IPS-18a (cell line): ENCODE measurements around the gene UBXN7.
"Not testable (repeated sequence)": the region's sequence is repeated elsewhere in the genome, so short reads cannot be mapped to it uniquely, and the experiment has no call there.

Experiments
- H3K27ac ChIP-seq: one replicate; pipeline ENCODE4 v1.5.1; 2013; ENCODE audit warnings: low read length
- H3K27me3 ChIP-seq: one replicate; pipeline ENCODE4 v1.6.1; 2013; ENCODE audit warnings: mild to moderate bottlenecking, low read length; ENCODE audit not compliant: control insufficient read depth, insufficient read depth
- H3K36me3 ChIP-seq: one replicate; pipeline ENCODE4 v1.6.1; 2013; ENCODE audit warnings: low read depth, low read length; ENCODE audit not compliant: control insufficient read depth
- H3K4me1 ChIP-seq: one replicate; pipeline ENCODE4 v1.6.1; 2013; ENCODE audit warnings: low read depth, low read length; ENCODE audit not compliant: control insufficient read depth
- H3K4me3 ChIP-seq: one replicate; pipeline ENCODE4 v1.5.1; 2013; ENCODE audit warnings: low read length
- H3K9ac ChIP-seq: one replicate; pipeline ENCODE4 v1.6.1; 2013; ENCODE audit warnings: mild to moderate bottlenecking, low read length, moderate library complexity
- H3K9me3 ChIP-seq: one replicate; pipeline ENCODE4 v1.6.1; 2013; ENCODE audit warnings: low read depth, low read length; ENCODE audit not compliant: control insufficient read depth

Gene UBXN7

DNA sequence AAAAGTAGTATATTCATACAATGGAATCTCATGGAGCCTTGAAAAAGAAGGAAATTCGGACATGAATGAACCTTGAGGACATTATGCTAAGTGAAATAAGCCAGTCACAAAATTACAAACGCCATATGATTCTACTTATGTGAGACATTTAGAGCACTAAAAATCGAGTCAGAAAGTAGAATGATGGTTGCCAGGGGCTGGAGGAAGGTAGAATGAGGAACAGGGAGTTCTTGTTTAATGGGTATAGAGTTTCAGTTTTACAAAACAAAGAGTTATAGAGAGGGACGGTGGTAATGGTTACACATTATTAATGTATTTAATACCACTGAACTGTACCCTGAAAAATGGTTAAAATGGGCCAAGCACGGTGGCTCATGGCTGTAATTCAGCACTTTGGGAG is 19.5 kb downstream of the UBXN7 start:
- Histone ChIP-seq H3K27me3 (no peaks in the 10 kb centered on the region), H3K9ac (no peak overlapping the region), H3K36me3 (no peaks in the 10 kb centered on the region), H3K9me3 (no peaks in the 10 kb centered on the region), H3K27ac (no peak overlapping the region), H3K4me1 (no peaks in the 10 kb centered on the region), H3K4me3 (no peak overlapping the region)

DNA sequence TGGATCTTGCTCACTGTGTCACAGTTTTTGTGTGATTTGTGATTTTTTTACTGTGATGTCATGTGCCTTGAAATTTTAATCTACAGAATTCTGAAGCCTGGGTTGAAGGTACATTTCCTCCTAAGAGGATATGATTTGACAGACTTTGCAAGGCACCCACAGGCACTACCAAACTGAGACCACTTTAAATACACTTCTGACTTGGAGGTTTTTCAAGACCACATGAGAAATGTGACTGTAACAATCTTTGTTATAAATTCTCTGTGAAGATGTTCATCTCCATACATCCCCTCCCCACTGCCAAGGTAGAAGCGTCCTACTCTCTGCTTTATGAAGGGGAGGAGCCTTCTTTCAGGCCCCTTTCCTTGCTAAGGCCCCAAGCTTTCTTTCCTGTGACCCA is 22.8 kb downstream of the UBXN7 start:
- Histone ChIP-seq H3K27ac (no peak overlapping the region), H3K27me3 (no peaks in the 10 kb centered on the region), H3K36me3 (peaks cover 12% of the 10 kb centered on the region), H3K4me1 (no peaks in the 10 kb centered on the region), H3K9me3 (no peaks in the 10 kb centered on the region), H3K9ac (no peak overlapping the region), H3K4me3 (no peak overlapping the region)

- H3K9ac ChIP-seq: no peak overlapping the region
- H3K27ac ChIP-seq: no peak overlapping the region
- H3K9me3 ChIP-seq: no peaks in the 10 kb centered on the region
- H3K27me3 ChIP-seq: no peaks in the 10 kb centered on the region
- peaks cover 12% of the 10 kb centered on the region for H3K36me3 ChIP-seq
- H3K4me3 ChIP-seq: no peak overlapping the region
- H3K4me1 ChIP-seq: no peaks in the 10 kb centered on the region
Measured at GRCh38 chr3:196408565-196409300, 23.5 kb downstream of the UBXN7 start.

- H3K36me3 ChIP-seq: peaks cover 16% of the 10 kb centered on the region
- H3K4me3 ChIP-seq: no peak overlapping the region
- H3K9ac ChIP-seq: no peak overlapping the region
- H3K4me1 ChIP-seq: no peaks in the 10 kb centered on the region
- H3K9me3 ChIP-seq: no peaks in the 10 kb centered on the region
- no peaks in the 10 kb centered on the region for H3K27me3 ChIP-seq
- H3K27ac ChIP-seq: no peak overlapping the region
Measured at GRCh38 chr3:196406811-196407470, 25.3 kb downstream of the UBXN7 start.

DNA sequence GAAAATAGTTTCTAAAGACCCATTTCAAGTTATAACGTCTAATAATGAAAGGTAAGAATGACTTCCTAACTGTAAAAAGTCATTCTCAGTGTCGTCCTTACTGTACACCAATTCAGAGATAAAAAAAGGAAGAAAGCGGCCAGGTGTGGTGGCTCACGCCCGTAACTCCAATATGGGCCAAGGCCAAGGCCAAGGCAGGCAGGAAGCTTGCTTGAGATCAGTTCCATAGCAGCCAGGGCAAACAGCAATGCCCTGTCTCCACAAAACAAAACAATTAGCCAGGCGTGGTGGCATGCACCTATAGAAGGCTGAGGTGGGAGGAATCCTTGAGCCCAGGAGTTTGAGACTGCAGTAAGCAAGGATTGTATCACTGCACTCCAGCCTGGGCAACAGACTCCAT is 31.9 kb downstream of the UBXN7 start:
- Histone ChIP-seq H3K4me1 (no peaks in the 10 kb centered on the region), H3K27me3 (no peaks in the 10 kb centered on the region), H3K4me3 (no peak overlapping the region), H3K27ac (no peak overlapping the region), H3K9ac (no peak overlapping the region), H3K9me3 (no peaks in the 10 kb centered on the region), H3K36me3 (peaks cover 36% of the 10 kb centered on the region)

DNA sequence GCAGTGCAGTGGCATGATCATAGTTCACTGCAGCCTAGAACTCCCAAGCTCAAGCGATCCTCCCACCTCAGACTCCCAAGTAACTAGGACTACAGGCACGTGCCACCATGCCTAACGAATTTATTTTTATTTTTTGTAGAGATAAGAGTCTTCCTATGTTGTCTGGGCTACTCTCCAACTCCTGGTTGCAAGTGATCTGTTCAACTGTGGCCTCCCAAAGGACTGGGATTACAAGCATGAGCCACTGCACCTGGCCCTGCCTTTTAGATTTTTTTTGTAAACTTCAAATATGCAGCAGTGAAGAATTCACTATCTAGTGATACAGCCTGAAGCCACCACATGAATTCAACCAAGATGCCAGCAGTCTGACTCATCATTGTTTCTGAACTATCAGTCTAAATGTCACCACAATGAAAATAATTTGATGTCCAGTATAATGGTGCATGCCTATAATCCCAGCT is 32.7 kb downstream of the UBXN7 start:
- peaks cover 30% of the 10 kb centered on the region for H3K36me3 ChIP-seq

DNA sequence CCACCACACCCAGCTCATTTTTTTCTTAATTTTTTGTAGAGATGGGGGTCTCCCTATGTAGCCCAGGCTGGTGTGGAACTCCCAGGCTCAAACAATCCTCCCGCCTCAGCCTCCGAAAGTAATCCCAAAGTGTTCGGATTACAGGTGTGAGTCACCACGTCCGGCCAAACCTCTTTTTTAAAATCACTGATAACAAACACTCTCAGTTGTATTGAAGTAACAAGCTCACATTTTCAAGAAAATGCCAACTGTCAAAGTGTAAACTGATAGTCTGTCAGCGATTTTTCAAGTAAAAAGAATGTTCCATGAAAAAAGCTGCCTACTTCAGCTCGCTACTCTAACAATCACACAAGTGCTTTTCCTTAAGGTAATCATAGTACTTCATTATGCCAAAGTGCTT is 33.4 kb downstream of the UBXN7 start:
- H3K27me3 ChIP-seq: no peaks in the 10 kb centered on the region
- H3K9me3 ChIP-seq: no peaks in the 10 kb centered on the region
- H3K27ac ChIP-seq: no peak overlapping the region
- no peaks in the 10 kb centered on the region for H3K4me1 ChIP-seq
- peaks cover 29% of the 10 kb centered on the region for H3K36me3 ChIP-seq
- no peak overlapping the region for H3K9ac ChIP-seq
- H3K4me3 ChIP-seq: no peak overlapping the region

More for the DNA sequence above, 32.7 kb downstream of the UBXN7 start:
- Histone ChIP-seq H3K9ac (no peak overlapping the region), H3K4me1 (no peaks in the 10 kb centered on the region), H3K4me3 (no peak overlapping the region), H3K27ac (no peak overlapping the region), H3K9me3 (no peaks in the 10 kb centered on the region), H3K27me3 (no peaks in the 10 kb centered on the region)

DNA sequence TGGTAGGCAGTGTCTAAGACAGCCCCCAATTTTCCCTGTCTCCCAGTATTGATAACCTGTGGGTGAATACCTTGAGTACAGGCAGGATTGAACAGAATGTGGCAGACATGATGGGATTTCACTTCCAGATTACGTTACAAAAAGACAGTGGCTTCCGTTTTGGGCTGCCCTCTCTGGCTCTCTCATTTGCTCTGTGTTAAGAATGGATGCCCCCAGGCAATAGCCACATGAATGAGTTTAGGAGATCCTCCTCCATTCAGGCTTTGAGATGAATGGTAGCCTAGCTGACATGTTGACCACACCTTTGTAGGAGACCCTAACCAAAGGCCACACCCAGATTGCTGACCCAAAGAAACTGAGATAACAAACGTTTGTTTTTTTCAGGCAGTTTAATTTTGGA is 34.3 kb downstream of the UBXN7 start:
- Histone ChIP-seq H3K4me3 (no peak overlapping the region), H3K27ac (no peak overlapping the region), H3K36me3 (peaks cover 34% of the 10 kb centered on the region), H3K4me1 (no peaks in the 10 kb centered on the region), H3K9me3 (no peaks in the 10 kb centered on the region), H3K9ac (no peak overlapping the region), H3K27me3 (no peaks in the 10 kb centered on the region)

DNA sequence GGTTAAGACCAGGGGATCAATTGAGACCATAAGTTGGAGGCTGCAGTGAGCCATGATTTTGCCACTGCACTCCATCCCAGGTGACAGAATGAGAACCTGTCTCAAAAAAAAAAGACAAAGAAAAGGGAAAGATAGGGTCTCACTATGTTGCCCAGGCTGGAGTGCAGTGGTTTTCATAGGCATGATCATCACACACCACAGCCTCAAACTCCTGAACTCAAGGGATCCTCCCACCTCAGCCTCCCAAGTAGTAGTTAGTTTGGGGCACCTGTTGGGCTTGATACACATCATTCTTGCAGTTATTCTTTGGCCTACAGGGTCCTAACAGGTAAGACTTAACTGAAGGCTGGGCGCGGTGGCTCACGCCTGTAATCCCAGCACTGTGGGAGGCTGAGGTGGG is 42.1 kb downstream of the UBXN7 start:
- H3K4me3 ChIP-seq: no peak overlapping the region
- no peaks in the 10 kb centered on the region for H3K27me3 ChIP-seq
- H3K9ac ChIP-seq: no peak overlapping the region
- H3K9me3 ChIP-seq: peaks cover 4% of the 10 kb centered on the region
- H3K27ac ChIP-seq: no peak overlapping the region
- peaks cover 42% of the 10 kb centered on the region for H3K36me3 ChIP-seq
- H3K4me1 ChIP-seq: no peaks in the 10 kb centered on the region

- Histone ChIP-seq H3K36me3 (peaks cover 42% of the 10 kb centered on the region), H3K9ac (no peak overlapping the region), H3K27me3 (no peaks in the 10 kb centered on the region), H3K27ac (no peak overlapping the region), H3K9me3 (peaks cover 4% of the 10 kb centered on the region), H3K4me3 (no peak overlapping the region), H3K4me1 (no peaks in the 10 kb centered on the region)
Measured at GRCh38 chr3:196388956-196389355, 43.3 kb downstream of the UBXN7 start.

- not testable (repeated sequence) for H3K9me3 ChIP-seq, H3K4me1 ChIP-seq, H3K4me3 ChIP-seq, H3K27ac ChIP-seq, H3K9ac ChIP-seq, H3K27me3 ChIP-seq
- peaks cover 37% of the 10 kb centered on the region for H3K36me3 ChIP-seq
Measured at GRCh38 chr3:196387941-196388340, 44.3 kb downstream of the UBXN7 start.

GRCh38 chr3:196386797-196387196 is 45.4 kb downstream of the UBXN7 start:
- not testable (repeated sequence) for H3K9me3 ChIP-seq
- H3K36me3 ChIP-seq: peaks cover 33% of the 10 kb centered on the region

More at GRCh38 chr3:196386797-196387196, 45.4 kb downstream of the UBXN7 start:
- H3K4me3 ChIP-seq, H3K9ac ChIP-seq, H3K27ac ChIP-seq, H3K4me1 ChIP-seq, H3K27me3 ChIP-seq: not testable (repeated sequence)
